Measurements from ENCODE around the gene SEC16A.

The SEC16A gene

DNA sequence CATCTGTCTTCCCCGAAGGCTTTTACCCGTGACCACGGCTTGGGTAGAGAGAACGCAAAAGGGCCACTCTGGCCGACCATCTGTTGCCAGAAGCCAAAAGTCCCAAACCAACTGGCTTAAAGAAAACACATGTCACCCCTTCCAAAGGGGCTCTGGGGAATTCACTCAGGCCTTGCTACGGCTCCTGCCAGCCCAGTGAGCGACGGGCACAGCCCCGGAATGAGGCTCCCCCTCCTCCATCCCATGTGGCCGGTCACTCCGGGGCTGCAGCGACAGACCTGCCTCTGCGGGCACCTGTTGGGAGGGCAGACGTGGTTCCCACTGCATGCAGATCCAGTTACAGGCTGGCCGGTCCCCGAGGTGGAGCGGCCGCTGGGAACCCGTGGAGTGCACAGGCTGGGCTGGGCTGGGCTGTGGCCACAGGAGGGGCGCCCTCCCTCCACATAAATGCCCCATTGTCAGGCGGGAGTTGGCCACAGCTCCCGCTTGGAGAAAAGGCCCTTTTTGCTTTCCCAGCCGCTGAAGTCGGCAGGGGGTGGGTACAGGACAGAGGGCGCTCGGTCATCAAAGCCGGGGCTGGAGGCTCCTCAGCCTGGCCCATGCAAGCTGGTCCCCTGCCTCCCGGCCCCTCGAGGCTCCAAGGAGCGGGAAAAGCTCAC is 43.1 kb upstream of the SEC16A start:
- in situ Hi-C loops (cut with HindIII; ENCODE audit: low pct_unique_long_range_greater_than_20kb, low sequenced_read_pairs): no loop called here
- DNase-seq (ENCODE audit: low read depth in 1 of 2, low spot score in 1 of 2): no peak
- TF ChIP-seq JUND (IDR thresholded peaks at IDR 0.05; ENCODE audit: low read depth): no peak

DNA sequence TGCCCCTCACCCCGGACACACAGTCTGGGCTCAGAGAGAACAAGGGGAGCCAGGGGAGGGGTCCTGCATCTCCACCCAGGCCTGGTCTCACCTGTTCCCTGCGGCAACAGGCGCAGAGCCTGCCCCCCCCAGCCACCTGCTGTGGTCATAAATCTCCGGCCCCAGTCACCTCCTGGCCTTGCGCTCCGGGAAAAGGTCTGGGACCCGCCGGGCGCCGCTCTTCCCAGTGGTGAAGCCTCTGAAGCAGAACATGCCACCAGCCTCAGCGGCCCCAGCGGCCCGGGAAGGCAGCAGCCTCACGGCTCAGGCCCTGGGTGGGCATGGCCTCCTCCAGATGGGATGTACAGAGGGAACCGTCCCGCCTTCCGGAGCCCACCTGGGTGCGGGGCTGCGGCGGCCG is 42.4 kb upstream of the SEC16A start:
- TF ChIP-seq JUND (IDR thresholded peaks at IDR 0.05; ENCODE audit: low read depth): no peak
- no peak for DNase-seq (ENCODE audit: low read depth in 1 of 2, low spot score in 1 of 2)
- in situ Hi-C loops (cut with HindIII; ENCODE audit: low pct_unique_long_range_greater_than_20kb, low sequenced_read_pairs): no loop called here

DNA sequence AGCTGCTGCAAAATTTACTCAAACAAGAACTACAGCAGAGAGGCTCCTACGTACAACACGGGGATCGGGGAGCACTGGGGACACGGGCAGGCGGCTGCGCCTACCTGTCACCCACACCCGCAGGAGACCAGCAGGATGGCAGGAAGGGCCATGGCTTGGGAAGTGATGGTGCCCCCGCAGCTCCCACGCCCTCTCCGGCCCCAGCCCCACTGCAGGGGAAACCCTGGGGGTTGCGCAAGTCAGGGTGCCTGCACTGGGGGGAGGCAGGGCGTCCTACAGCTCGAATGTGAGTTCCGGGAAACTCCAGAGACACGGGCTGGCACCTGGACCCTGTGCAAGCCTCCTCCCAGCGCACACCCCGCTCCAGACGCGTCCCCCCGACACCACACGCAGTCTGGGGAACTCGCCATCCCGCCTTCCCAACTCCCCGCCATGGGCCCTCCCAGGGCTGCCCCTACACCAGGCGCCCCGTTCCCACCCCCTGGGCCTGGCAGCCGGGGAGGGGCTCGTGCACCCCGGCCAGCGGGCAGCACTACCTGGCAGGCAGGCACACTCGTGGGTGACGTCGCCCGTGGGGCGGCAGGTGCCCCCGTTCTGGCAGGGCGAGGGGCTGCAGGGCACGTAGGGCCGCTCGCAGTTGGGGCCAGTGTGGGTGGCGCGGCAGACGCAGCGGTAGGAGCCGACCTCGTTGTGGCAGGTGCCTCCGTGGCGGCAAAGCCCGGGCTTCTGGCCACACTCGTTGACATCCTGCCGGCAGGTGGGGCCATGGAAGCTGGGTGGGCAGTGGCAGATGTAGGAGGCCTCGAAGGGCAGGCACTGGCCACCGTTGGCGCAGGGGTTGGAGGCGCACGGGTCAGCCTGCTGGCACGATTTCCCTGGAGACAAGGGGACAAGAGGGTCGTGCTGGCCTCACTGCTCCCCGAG is 39.7 kb upstream of the SEC16A start:
- in situ Hi-C loops (cut with HindIII; ENCODE audit: low pct_unique_long_range_greater_than_20kb, low sequenced_read_pairs): no loop called here
- TF ChIP-seq JUND (IDR thresholded peaks at IDR 0.05; ENCODE audit: low read depth): no peak
- DNase-seq (ENCODE audit: low read depth in 1 of 2, low spot score in 1 of 2): no peak

DNA sequence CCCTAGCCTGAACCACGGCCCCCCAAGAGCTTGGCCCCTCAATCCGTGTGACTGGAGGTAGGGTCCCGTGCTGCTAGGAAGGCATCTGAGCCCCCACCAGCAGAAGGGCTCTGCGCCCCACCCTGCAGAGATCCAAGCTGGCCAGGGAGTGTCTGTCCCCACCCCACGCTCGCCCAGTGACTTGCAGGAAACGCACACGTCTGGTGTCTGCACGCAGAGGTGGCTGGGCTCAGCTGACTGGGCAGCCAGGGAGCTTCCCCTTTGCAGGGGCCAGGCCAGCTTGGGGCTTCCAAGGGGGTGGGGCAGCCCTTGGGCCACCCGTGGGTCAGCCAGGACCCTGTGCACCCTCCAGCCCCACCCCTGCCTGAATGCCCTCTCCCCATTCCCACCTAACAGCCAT is 38.7 kb upstream of the SEC16A start:
- in situ Hi-C loops (cut with HindIII; ENCODE audit: low pct_unique_long_range_greater_than_20kb, low sequenced_read_pairs): no loop called here
- TF ChIP-seq JUND (IDR thresholded peaks at IDR 0.05; ENCODE audit: low read depth): no peak
- no peak for DNase-seq (ENCODE audit: low read depth in 1 of 2, low spot score in 1 of 2)

DNA sequence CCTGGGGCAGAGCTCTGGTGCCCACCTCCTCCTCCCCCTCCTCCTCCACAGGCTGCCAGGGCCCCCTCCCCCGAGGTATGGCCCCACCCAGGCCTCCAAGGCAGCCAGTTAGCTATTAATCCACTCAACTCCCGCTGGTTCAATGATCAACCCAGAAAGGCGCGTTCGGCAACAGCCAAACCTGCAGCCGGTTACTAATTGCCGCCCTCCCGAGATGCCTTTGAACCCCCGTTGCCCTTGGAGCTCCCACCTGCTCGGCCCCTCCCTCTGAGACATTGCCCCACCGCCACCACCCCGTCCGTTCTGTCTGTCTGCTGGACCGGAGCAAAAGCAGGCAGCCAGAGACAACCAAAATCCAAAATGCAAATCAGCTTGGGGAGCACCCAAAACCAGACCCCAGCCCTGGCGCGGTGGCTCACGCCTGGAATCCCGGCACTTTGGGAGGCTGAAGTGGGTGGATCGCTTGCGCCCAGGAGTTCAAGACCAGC is 37.3 kb upstream of the SEC16A start:
- TF ChIP-seq JUND (IDR thresholded peaks at IDR 0.05; ENCODE audit: low read depth): no peak
- in situ Hi-C loops (cut with HindIII; ENCODE audit: low pct_unique_long_range_greater_than_20kb, low sequenced_read_pairs): no loop called here
- no peak for DNase-seq (ENCODE audit: low read depth in 1 of 2, low spot score in 1 of 2)

DNA sequence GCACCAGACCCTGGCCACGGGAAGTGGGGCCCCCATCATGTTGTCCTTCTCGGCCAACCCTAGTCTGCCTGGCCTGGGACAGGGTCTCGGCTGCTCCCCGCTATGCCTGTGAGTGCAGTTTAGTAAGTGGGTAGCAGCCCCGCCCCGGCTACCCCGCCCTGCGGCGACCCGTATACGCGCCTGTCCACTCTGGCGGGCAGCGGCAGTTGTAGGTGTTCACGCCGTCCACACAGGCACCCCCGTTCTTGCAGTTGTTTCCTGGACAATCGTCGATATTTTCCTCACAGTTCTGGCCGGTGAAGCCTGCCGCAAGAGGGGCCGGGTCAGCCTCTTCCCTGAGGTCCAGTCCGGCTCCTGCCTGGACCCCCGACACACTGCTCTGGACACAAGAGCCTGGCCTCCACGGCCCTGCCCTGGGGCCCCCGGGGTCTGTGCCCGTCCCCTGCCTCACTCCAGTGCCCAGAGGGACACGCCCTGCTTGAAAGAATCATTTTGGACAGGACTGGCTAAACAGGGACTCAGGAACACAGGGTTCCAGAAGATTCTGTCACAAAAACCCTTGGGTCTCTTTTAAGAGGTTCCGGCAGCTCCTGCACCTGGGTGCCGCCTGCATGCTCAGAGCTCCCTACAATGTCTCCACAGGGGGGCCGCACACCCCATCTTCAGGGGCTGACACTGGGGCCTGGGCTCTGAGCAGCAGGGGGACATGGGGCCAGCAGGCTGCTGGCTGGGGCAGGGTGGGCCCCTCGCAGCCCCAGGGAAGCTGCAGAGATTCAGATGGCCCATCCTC is 36.6 kb upstream of the SEC16A start:
- TF ChIP-seq JUND (IDR thresholded peaks at IDR 0.05; ENCODE audit: low read depth): no peak

DNA sequence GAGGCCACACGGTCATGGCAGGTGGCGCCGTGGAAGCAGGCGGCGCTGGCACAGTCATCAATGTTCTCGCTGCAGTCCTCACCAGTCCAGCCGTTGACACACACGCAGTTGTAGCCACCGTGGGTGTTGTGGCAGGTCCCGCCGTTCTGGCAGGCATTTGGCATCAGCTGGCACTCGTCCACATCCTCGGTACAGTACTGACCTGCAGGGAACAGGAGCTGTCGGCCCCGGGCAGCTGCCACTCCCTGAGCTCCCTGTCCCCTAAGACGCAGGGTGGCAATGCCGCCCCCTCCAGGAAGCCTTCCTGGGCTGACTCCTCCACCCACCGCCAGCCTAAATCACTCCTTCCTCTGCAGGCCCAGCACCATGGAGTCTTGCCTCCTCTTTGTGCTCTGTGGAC is 35.8 kb upstream of the SEC16A start:
- in situ Hi-C loops (cut with HindIII; ENCODE audit: low pct_unique_long_range_greater_than_20kb, low sequenced_read_pairs): no loop called here
- TF ChIP-seq JUND (IDR thresholded peaks at IDR 0.05; ENCODE audit: low read depth): no peak
- no peak for DNase-seq (ENCODE audit: low read depth in 1 of 2, low spot score in 1 of 2)

More for the DNA sequence above, 36.6 kb upstream of the SEC16A start:
- in situ Hi-C loops (cut with HindIII; ENCODE audit: low pct_unique_long_range_greater_than_20kb, low sequenced_read_pairs): no loop called here
- DNase-seq (ENCODE audit: low read depth in 1 of 2, low spot score in 1 of 2): no peak

DNA sequence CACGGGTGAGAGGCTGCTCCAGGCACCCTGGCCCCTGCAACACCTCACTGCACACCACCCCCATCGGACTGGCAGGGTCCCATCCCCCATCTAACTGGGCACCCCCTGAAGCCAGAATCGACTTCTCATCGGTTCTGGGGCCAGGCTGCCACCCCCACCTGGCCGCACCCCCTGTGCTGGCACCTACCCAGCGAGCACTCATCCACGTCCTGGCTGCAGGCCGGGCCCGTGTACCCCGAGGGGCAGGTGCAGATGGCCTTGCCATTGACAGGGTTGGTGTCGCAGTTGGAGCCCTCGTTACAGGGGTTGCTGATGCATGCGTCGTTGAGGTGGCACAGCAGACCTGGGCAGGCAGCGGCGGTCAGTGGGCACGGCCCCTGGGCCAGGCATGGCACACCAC is 35.1 kb upstream of the SEC16A start:
- no peak for TF ChIP-seq JUND (IDR thresholded peaks at IDR 0.05; ENCODE audit: low read depth)
- in situ Hi-C loops (cut with HindIII; ENCODE audit: low pct_unique_long_range_greater_than_20kb, low sequenced_read_pairs): no loop called here
- no peak for DNase-seq (ENCODE audit: low read depth in 1 of 2, low spot score in 1 of 2)

DNA sequence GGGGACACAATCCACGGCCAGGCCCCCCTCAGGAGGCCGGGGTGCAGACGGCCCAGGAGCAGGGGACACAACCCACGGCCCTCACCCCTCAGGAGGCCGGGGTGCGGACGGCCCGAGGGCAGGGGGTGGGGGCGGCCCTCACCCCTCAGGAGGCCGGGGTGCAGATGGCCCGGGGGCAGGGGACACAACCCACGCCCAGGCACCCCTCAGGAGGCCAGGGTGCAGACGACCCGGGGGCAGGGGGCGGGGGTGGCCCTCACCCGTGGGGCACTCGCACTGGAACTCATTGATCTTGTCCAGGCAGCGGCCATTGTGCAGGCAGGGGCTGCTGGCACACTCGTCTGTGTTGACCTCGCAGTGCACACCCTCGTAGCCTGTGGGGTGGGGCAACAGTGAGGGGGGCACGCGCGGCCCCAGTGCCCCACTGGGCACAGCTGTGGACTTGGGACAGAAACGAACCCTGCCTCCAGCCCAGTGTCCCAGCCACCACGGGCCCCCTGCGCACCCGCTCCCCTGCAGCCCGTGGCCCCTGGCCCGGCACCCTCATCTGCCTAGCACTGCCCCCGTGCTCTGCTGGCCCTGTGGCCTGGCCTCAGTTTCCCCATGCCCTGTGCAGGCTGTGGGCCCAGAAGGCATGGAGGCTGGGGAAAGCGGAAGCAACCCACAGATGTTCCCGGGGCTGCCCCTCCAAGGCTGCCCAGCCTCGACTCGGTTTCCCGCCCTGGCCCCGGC is 34.3 kb upstream of the SEC16A start:
- in situ Hi-C loops (cut with HindIII; ENCODE audit: low pct_unique_long_range_greater_than_20kb, low sequenced_read_pairs): no loop called here
- TF ChIP-seq JUND (IDR thresholded peaks at IDR 0.05; ENCODE audit: low read depth): no peak
- no peak for DNase-seq (ENCODE audit: low read depth in 1 of 2, low spot score in 1 of 2)

DNA sequence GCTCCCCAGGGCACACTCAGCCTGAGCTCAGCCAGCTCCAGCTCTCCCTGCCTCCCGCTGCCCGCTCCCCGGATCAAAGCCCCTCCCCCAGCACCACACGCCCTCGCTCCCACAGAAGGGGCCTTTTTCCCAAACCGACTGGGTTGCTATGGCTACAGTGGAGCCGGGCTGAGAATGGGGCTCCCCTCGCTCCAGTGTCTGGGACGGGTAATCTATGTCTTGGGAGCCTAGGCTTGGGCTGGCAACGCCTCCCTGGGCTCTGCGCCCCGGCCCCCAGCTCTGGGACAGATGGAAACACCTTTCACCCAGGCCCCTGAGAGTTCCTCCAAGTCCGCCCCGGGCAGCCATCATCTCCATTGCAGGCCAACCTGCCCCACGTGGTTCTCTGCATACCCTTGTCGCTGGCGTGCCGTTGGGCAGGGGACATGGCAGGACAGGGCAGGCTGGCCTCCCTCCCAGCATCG is 33.4 kb upstream of the SEC16A start:
- TF ChIP-seq JUND (IDR thresholded peaks at IDR 0.05; ENCODE audit: low read depth): no peak
- DNase-seq (ENCODE audit: low read depth in 1 of 2, low spot score in 1 of 2): no peak
- in situ Hi-C loops (cut with HindIII; ENCODE audit: low pct_unique_long_range_greater_than_20kb, low sequenced_read_pairs): no loop called here

DNA sequence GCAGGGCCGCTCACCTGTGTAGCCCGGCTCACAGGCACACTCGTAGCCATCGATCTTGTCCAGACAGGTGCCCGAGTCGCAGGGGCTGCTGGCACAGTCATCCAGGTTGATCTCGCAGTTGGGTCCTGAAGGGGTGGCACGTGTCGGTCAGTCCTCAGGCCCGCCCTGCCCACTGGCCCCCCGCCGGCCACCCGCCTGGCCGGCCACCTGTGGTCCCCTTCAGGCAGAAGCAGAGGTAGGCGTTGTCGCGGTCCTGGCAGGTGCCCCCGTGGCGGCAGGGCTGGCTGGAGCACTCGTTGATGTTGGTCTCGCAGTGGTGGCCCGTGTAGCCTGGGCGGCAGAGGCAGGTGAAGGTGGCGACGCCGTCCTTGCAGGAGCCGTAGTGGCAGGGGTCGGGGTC is 32.4 kb upstream of the SEC16A start:
- TF ChIP-seq JUND (IDR thresholded peaks at IDR 0.05; ENCODE audit: low read depth): no peak
- DNase-seq (ENCODE audit: low read depth in 1 of 2, low spot score in 1 of 2): no peak
- in situ Hi-C loops (cut with HindIII; ENCODE audit: low pct_unique_long_range_greater_than_20kb, low sequenced_read_pairs): no loop called here
